Measurements from ENCODE around the gene CLDN22. TPM values are rescaled to one million over a fixed set of nuclear protein-coding genes. Genes with fewer than 3 reads are reported as not detected.

CLDN22 gene
- total and polyA plus RNA-seq, 3 experiments from 2014 or later, result not detected

DNA sequence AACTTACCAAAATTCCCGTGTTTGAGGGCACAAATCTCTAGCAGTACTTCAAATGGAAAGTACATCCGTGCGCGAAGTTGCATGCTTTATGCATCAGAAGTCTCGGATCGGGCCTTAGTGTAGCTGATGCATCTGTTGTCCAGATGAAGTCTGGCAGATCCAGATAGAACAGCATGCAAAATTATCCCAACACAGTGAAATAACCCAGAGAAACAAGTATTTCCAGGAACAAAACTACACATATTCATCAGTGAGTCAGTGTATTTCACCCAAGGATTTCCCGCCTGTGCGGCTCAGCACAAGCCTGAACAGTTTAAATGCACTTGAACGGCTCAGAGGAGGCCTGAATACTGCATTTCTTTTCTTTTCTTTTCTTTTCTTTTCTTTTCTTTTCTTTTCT, 29.6 kb upstream of the CLDN22 start:
- H3K4me3 Mint-ChIP-seq, result peak overlapping the region in 1 of 7 donors; percentile 69
- H3K4me1 Mint-ChIP-seq, result peaks cover 0 to 12% (median 0%) of the 10 kb centered on the region in 3 donors
- Histone ChIP-seq H3K27me3 (ENCODE audit: insufficient read depth, low read length, poor library complexity, severe bottlenecking) (peaks cover 7% of the 10 kb centered on the region), H3K4me1 (ENCODE audit: insufficient read depth, low read length) (no peaks in the 10 kb centered on the region), H3K9me3 (ENCODE audit: low read length) (no peaks in the 10 kb centered on the region), H3K4me3 (ENCODE audit: low read length) (no peak overlapping the region), H3K36me3 (ENCODE audit: insufficient read depth, low read length) (no peaks in the 10 kb centered on the region), H3K27ac (ENCODE audit: low read depth, low read length) (no peak overlapping the region)
- H3K27me3 Mint-ChIP-seq, result peaks cover 13 to 55% of the 10 kb centered on the region in 2 donors
- DNase-seq, result no peak
- H3K9me3 Mint-ChIP-seq, result peaks cover 0 to 5% (median 0%) of the 10 kb centered on the region in 5 donors
- peak overlapping the region in 1 of 8 donors; percentile 50 for H3K27ac Mint-ChIP-seq
- CTCF ChIA-PET, result no interaction called here
- POLR2A ChIA-PET, result no interaction called here
- H3K36me3 Mint-ChIP-seq, result peaks cover 0 to 4% (median 0%) of the 10 kb centered on the region in 3 donors

- Mint-ChIP-seq H3K27me3 (peaks cover 17 to 58% of the 10 kb centered on the region in 2 donors), H3K36me3 (peaks cover 0 to 4% (median 0%) of the 10 kb centered on the region in 3 donors), H3K27ac (no peak overlapping the region), H3K4me3 (peak overlapping the region in 4 of 7 donors; percentile 9 to 72 (median 58)), H3K4me1 (peaks cover 0 to 12% (median 0%) of the 10 kb centered on the region in 3 donors), H3K9me3 (peaks cover 0 to 5% (median 0%) of the 10 kb centered on the region in 5 donors)
- no peak overlapping the region for H3K27ac ChIP-seq (ENCODE audit: low read depth, low read length)
- ChIA-PET POLR2A (no interaction called here), CTCF (no interaction called here)
- no peaks in the 10 kb centered on the region for H3K36me3 ChIP-seq (ENCODE audit: insufficient read depth, low read length)
- no peaks in the 10 kb centered on the region for H3K9me3 ChIP-seq (ENCODE audit: low read length)
- H3K27me3 ChIP-seq (ENCODE audit: insufficient read depth, low read length, poor library complexity, severe bottlenecking), result peaks cover 7% of the 10 kb centered on the region
- no peak overlapping the region for H3K4me3 ChIP-seq (ENCODE audit: low read length)
- no peaks in the 10 kb centered on the region for H3K4me1 ChIP-seq (ENCODE audit: insufficient read depth, low read length)
- no peak for DNase-seq
Observed at GRCh38 chr4:183348706-183349659, 28.9 kb upstream of the CLDN22 start.

DNA sequence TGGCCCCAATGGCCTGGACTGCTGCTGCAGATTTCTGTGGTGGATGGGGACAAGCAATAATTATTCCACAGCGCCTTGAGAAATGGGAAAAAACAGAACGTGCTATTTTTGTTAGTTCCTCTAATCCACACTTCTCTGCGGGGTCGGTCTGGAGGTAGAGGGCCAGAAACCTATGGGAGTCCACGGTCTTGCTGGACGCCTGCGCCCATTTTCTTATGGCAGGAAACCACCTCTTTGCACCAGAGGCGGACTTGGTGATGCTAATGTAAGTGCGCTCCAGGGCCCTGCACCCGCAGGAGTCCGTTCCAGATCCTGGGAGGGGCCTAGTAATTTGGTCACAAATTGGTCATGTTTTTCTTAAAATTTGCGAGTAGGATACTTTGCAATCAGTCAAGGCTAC, 28.1 kb upstream of the CLDN22 start:
- Histone ChIP-seq H3K27ac (ENCODE audit: low read depth, low read length) (no peak overlapping the region), H3K9me3 (ENCODE audit: low read length) (no peaks in the 10 kb centered on the region), H3K4me3 (ENCODE audit: low read length) (no peak overlapping the region), H3K36me3 (ENCODE audit: insufficient read depth, low read length) (no peaks in the 10 kb centered on the region), H3K27me3 (ENCODE audit: insufficient read depth, low read length, poor library complexity, severe bottlenecking) (peaks cover 7% of the 10 kb centered on the region), H3K4me1 (ENCODE audit: insufficient read depth, low read length) (no peaks in the 10 kb centered on the region)
- peaks cover 0 to 4% (median 0%) of the 10 kb centered on the region in 3 donors for H3K36me3 Mint-ChIP-seq
- no peak for DNase-seq
- H3K4me3 Mint-ChIP-seq, result no peak overlapping the region
- H3K4me1 Mint-ChIP-seq, result peaks cover under 1 to 12% (median 1%) of the 10 kb centered on the region in 3 donors
- ChIA-PET POLR2A (no interaction called here), CTCF (no interaction called here)
- no peak overlapping the region for H3K27ac Mint-ChIP-seq
- H3K9me3 Mint-ChIP-seq, result peaks cover 0 to 5% (median 0%) of the 10 kb centered on the region in 5 donors
- peaks cover 18 to 56% of the 10 kb centered on the region in 2 donors for H3K27me3 Mint-ChIP-seq

DNA sequence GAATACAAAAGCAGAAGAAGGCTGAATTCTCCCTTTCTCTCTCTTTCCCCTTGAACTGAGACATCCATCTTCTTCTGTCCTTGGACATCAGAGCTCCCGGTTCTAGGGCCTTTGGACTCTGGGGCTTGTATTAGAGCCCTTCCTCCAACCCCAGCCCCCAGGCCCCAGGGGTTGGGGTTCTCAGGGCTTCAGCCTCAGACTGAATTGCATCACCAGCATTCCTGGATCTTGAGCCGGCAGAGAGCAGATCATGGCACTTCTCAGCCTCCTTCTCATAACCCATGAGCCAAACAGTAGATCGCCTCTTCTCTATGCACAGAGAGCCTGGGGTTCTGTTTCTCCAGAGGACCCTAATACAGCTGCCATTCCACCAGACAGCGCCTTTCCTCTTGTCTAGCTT, 27.5 kb upstream of the CLDN22 start:
- Mint-ChIP-seq H3K27me3 (peaks cover 18 to 57% of the 10 kb centered on the region in 2 donors), H3K36me3 (peaks cover 0 to 4% (median 0%) of the 10 kb centered on the region in 3 donors), H3K4me3 (no peak overlapping the region), H3K4me1 (peaks cover 2 to 12% (median 4%) of the 10 kb centered on the region in 3 donors), H3K9me3 (peaks cover 0 to 5% (median 0%) of the 10 kb centered on the region in 5 donors), H3K27ac (no peak overlapping the region)
- no peak for DNase-seq
- Histone ChIP-seq H3K4me1 (ENCODE audit: insufficient read depth, low read length) (no peaks in the 10 kb centered on the region), H3K36me3 (ENCODE audit: insufficient read depth, low read length) (no peaks in the 10 kb centered on the region), H3K4me3 (ENCODE audit: low read length) (no peak overlapping the region), H3K9me3 (ENCODE audit: low read length) (no peaks in the 10 kb centered on the region), H3K27me3 (ENCODE audit: insufficient read depth, low read length, poor library complexity, severe bottlenecking) (peaks cover 7% of the 10 kb centered on the region), H3K27ac (ENCODE audit: low read depth, low read length) (no peak overlapping the region)
- CTCF ChIA-PET, result no interaction called here
- POLR2A ChIA-PET, result no interaction called here

- ChIA-PET CTCF (no interaction called here), POLR2A (no interaction called here)
- Mint-ChIP-seq H3K27me3 (peaks cover 18 to 54% of the 10 kb centered on the region in 2 donors), H3K36me3 (peaks cover 0 to 4% (median 0%) of the 10 kb centered on the region in 3 donors), H3K4me3 (no peak overlapping the region), H3K27ac (no peak overlapping the region), H3K4me1 (peaks cover 2 to 12% (median 4%) of the 10 kb centered on the region in 3 donors), H3K9me3 (peaks cover 0 to 5% (median 0%) of the 10 kb centered on the region in 5 donors)
- no peaks in the 10 kb centered on the region for H3K4me1 ChIP-seq (ENCODE audit: insufficient read depth, low read length)
- H3K27me3 ChIP-seq (ENCODE audit: insufficient read depth, low read length, poor library complexity, severe bottlenecking), result peaks cover 7% of the 10 kb centered on the region
- no peak for DNase-seq
- no peaks in the 10 kb centered on the region for H3K36me3 ChIP-seq (ENCODE audit: insufficient read depth, low read length)
- H3K27ac ChIP-seq (ENCODE audit: low read depth, low read length), result no peak overlapping the region
- no peak overlapping the region for H3K4me3 ChIP-seq (ENCODE audit: low read length)
- H3K9me3 ChIP-seq (ENCODE audit: low read length), result no peaks in the 10 kb centered on the region
Observed at GRCh38 chr4:183347146-183347545, 27.1 kb upstream of the CLDN22 start.

- H3K4me1 ChIP-seq (ENCODE audit: insufficient read depth, low read length), result no peaks in the 10 kb centered on the region
- no peak overlapping the region for H3K4me3 ChIP-seq (ENCODE audit: low read length)
- H3K36me3 ChIP-seq (ENCODE audit: insufficient read depth, low read length), result no peaks in the 10 kb centered on the region
- H3K36me3 Mint-ChIP-seq, result peaks cover 0 to 2% (median 0%) of the 10 kb centered on the region in 3 donors
- DNase-seq, result no peak
- H3K27ac Mint-ChIP-seq, result no peak overlapping the region
- CTCF ChIA-PET, result no interaction called here
- H3K4me1 Mint-ChIP-seq, result peaks cover 2 to 12% (median 4%) of the 10 kb centered on the region in 3 donors
- H3K27ac ChIP-seq (ENCODE audit: low read depth, low read length), result no peak overlapping the region
- H3K27me3 Mint-ChIP-seq, result peaks cover 13 to 42% of the 10 kb centered on the region in 2 donors
- POLR2A ChIA-PET, result no interaction called here
- H3K9me3 ChIP-seq (ENCODE audit: low read length), result no peaks in the 10 kb centered on the region
- H3K27me3 ChIP-seq (ENCODE audit: insufficient read depth, low read length, poor library complexity, severe bottlenecking), result peaks cover 7% of the 10 kb centered on the region
- H3K4me3 Mint-ChIP-seq, result no peak overlapping the region
- H3K9me3 Mint-ChIP-seq, result peaks cover 0 to 2% (median 0%) of the 10 kb centered on the region in 5 donors
Observed at GRCh38 chr4:183345261-183345660, 25.2 kb upstream of the CLDN22 start.

- no peak overlapping the region for H3K4me3 ChIP-seq (ENCODE audit: low read length)
- DNase-seq, result no peak
- H3K27me3 ChIP-seq (ENCODE audit: insufficient read depth, low read length, poor library complexity, severe bottlenecking), result peaks cover 7% of the 10 kb centered on the region
- no peaks in the 10 kb centered on the region for H3K9me3 ChIP-seq (ENCODE audit: low read length)
- Mint-ChIP-seq H3K4me1 (peaks cover 2 to 12% (median 4%) of the 10 kb centered on the region in 3 donors), H3K36me3 (peaks cover 0 to 2% (median 0%) of the 10 kb centered on the region in 3 donors), H3K9me3 (peaks cover 0 to 2% (median 0%) of the 10 kb centered on the region in 5 donors), H3K4me3 (no peak overlapping the region), H3K27ac (peak overlapping the region in 1 of 8 donors; percentile 69), H3K27me3 (peaks cover 13 to 40% of the 10 kb centered on the region in 2 donors)
- ChIA-PET CTCF (no interaction called here), POLR2A (no interaction called here)
- H3K27ac ChIP-seq (ENCODE audit: low read depth, low read length), result no peak overlapping the region
- H3K36me3 ChIP-seq (ENCODE audit: insufficient read depth, low read length), result no peaks in the 10 kb centered on the region
- H3K4me1 ChIP-seq (ENCODE audit: insufficient read depth, low read length), result no peaks in the 10 kb centered on the region
Observed at GRCh38 chr4:183344523-183345255, 24.6 kb upstream of the CLDN22 start.

DNA sequence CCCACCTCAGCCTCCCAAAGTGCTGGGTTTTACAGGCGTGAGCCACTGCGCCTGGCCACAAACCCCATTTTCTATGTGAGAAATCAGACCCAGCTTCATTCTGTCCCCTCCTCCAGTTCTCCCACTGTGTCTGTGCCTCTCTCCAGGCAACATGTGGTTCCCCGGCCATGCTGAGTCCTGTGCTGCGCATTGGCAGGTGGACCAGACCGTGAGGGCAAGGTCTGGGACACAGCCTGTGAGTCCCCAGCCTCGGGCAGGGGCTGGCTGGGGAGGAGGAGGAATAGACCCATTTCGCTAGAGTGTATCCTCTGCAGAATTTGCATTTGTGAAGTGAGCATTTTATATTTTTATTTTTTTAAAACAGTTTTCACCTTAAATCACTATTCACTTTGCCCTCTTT, 23.7 kb upstream of the CLDN22 start:
- Mint-ChIP-seq H3K27ac (no peak overlapping the region), H3K27me3 (peaks cover 13 to 33% of the 10 kb centered on the region in 2 donors), H3K36me3 (no peaks in the 10 kb centered on the region), H3K4me3 (no peak overlapping the region), H3K9me3 (peaks cover 0 to 2% (median 0%) of the 10 kb centered on the region in 5 donors), H3K4me1 (peaks cover 2 to 4% (median 3%) of the 10 kb centered on the region in 3 donors)
- H3K4me1 ChIP-seq (ENCODE audit: insufficient read depth, low read length), result no peaks in the 10 kb centered on the region
- no peaks in the 10 kb centered on the region for H3K9me3 ChIP-seq (ENCODE audit: low read length)
- no peak overlapping the region for H3K4me3 ChIP-seq (ENCODE audit: low read length)
- ChIA-PET CTCF (no interaction called here), POLR2A (no interaction called here)
- no peak overlapping the region for H3K27ac ChIP-seq (ENCODE audit: low read depth, low read length)
- DNase-seq, result no peak
- no peaks in the 10 kb centered on the region for H3K36me3 ChIP-seq (ENCODE audit: insufficient read depth, low read length)
- peaks cover 4% of the 10 kb centered on the region for H3K27me3 ChIP-seq (ENCODE audit: insufficient read depth, low read length, poor library complexity, severe bottlenecking)

Data from CD8-positive, alpha-beta memory T cell (primary cell).